Stomach (tissue), 9 donors: ENCODE results near the gene ATP5MC2. TPM values are rescaled to one million over a fixed set of nuclear protein-coding genes. Genes with fewer than 3 reads are reported as not detected.

ENCODE experiments used
- DNase-seq, 2 donors: peaks; one replicate each; pipeline versions ENCODE4 v3.0.0 to v3.0.0-alpha.2; 2013 to 2019
- H3K27ac ChIP-seq, 5 donors: fragments of 200-600 bp in 4 of 5; sonication (generic) in 4 of 5; one replicate each; pipeline ENCODE4 v1.5.1; 2013 to 2019; ENCODE audit warnings: mild to moderate bottlenecking in 1 of 5, moderate library complexity in 1 of 5
- H3K27me3 ChIP-seq, 3 donors: fragments of 200-600 bp; sonication (generic); one replicate each; pipeline ENCODE4 v1.5.1; 2017 to 2019; ENCODE audit warnings: mixed run types in 1 of 3
- H3K36me3 ChIP-seq, 4 donors: fragments of 200-600 bp; sonication (generic); 1 replicate in 3 of 4; 2 replicates in 1 of 4; pipeline ENCODE4 v1.5.1; 2016 to 2019
- H3K4me1 ChIP-seq, 4 donors: fragments of 200-600 bp; sonication (generic); one replicate each; pipeline ENCODE4 v1.5.1; 2016 to 2019
- H3K4me3 ChIP-seq, 4 donors: fragments of 200-600 bp; sonication (generic) in 3 of 4; one replicate each; pipeline ENCODE4 v1.5.1; 2016 to 2019; ENCODE audit warnings: mild to moderate bottlenecking in 1 of 4
- H3K9me3 ChIP-seq, 4 donors: fragments of 200-600 bp; sonication (generic); one replicate each; pipeline ENCODE4 v1.5.1; 2016 to 2019
- EP300 ChIP-seq: sonication (generic); formaldehyde crosslinking; IDR thresholded peaks from one replicate; pipeline ENCODE4 v1.6.1; 2017; ENCODE audit warnings: antibody characterized with exemption
- POLR2A ChIP-seq, 4 donors: fragments of 450-650 bp; IDR thresholded peaks; one replicate each; pipeline ENCODE4 v1.6.1; 2016; ENCODE audit warnings: antibody characterized with exemption in 4 of 4, control low read depth in 2 of 4, mild to moderate bottlenecking in 1 of 4, moderate library complexity in 1 of 4
- POLR2AphosphoS5 ChIP-seq, 3 donors: sonication (generic); formaldehyde crosslinking; IDR thresholded peaks; one replicate each; pipeline ENCODE4 v1.6.1; 2016; ENCODE audit warnings: antibody characterized with exemption in 3 of 3
- WGBS, 5 donors: extraction: QIAGEN DNeasy Blood & Tissue Kit in 3 of 5; methylation state at CpG; one replicate each; pipeline versions ENCODE4 v1.1.5 to v1.1.7; 2013 to 2018; 5-methylcytosine and 5-hydroxymethylcytosine counted together
- intact Hi-C: fragments of 100-400 bp; cut with DNase I; formaldehyde crosslinking; loops from one replicate; pipeline ENCODE4 v1.15.1; 2023; ENCODE audit warnings: low total_unique reads
- polyA plus RNA-seq, 3 donors: library from polyadenylated mRNA; stranded (reverse); fragments of 200-250 nt; gene quantifications; one replicate each; pipeline ENCODE4 v1.2.3, GENCODE V29; 2013
- total RNA-seq, 5 donors: library from RNA; depleted of rRNA; stranded (reverse); fragments of >200 nt; gene quantifications; one replicate each; pipeline versions ENCODE4 v1.1.0 to v1.2.3, GENCODE V29; 2014 to 2016
- TF ChIP-seq, protein P1 (sequence below), 7 experiments: fragments of 450-650 bp in 4 of 7; fragments of 200-600 bp in 3 of 7; sonication (generic) in 3 of 7; IDR thresholded peaks; one replicate each; pipeline ENCODE4 v1.5.1; 2016 to 2019; ENCODE audit warnings: antibody characterized with exemption in 7 of 7, control low read depth in 2 of 7, mild to moderate bottlenecking in 1 of 7
- donor health status: healthy with polysubstance abuse.
- donor health status: Bipolar disorder and iron deficiency.
- donor health status: healthy.

ATP5MC2 gene
- total and polyA plus RNA-seq, 8 donors = 75.0 to 864 (median 254) TPM

GRCh38 chr12:53618275-53618674 is 57.6 kb downstream of the ATP5MC2 start:
- intact Hi-C loops = loop anchor here (10.0 kb wide), 2 partner anchors 53 to 57 kb away; partner anchors contain the start of gene ATP5MC2
- Histone ChIP-seq H3K4me3 (peak overlapping the region; percentile 1 to 35 (median 16)), H3K4me1 (peaks cover 30 to 90% (median 55%) of the 10 kb centered on the region in 4 donors), H3K36me3 (peaks cover 0 to 19% (median 13%) of the 10 kb centered on the region in 4 donors), H3K9me3 (no peaks in the 10 kb centered on the region), H3K27ac (peak overlapping the region in 4 of 5 donors; percentile 3 to 71 (median 48)), H3K27me3 (no peaks in the 10 kb centered on the region)
- no peak for DNase-seq
- 29 to 41% (median 34%) methylated on average over 3 of the region's 3 CpGs for WGBS, 5 donors
- TF ChIP-seq EP300 = no peak
- no peak for TF ChIP-seq POLR2AphosphoS5 (IDR thresholded peaks at IDR 0.05)
- TF ChIP-seq POLR2A (IDR thresholded peaks at IDR 0.05) = no peak
- TF ChIP-seq, protein P1, sequence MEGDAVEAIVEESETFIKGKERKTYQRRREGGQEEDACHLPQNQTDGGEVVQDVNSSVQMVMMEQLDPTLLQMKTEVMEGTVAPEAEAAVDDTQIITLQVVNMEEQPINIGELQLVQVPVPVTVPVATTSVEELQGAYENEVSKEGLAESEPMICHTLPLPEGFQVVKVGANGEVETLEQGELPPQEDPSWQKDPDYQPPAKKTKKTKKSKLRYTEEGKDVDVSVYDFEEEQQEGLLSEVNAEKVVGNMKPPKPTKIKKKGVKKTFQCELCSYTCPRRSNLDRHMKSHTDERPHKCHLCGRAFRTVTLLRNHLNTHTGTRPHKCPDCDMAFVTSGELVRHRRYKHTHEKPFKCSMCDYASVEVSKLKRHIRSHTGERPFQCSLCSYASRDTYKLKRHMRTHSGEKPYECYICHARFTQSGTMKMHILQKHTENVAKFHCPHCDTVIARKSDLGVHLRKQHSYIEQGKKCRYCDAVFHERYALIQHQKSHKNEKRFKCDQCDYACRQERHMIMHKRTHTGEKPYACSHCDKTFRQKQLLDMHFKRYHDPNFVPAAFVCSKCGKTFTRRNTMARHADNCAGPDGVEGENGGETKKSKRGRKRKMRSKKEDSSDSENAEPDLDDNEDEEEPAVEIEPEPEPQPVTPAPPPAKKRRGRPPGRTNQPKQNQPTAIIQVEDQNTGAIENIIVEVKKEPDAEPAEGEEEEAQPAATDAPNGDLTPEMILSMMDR (IDR thresholded peaks at IDR 0.05) = no peak

GRCh38 chr12:53617700-53618099 is 58.2 kb downstream of the ATP5MC2 start:
- Histone ChIP-seq H3K9me3 (no peaks in the 10 kb centered on the region), H3K27ac (peak overlapping the region in 4 of 5 donors; percentile 3 to 71 (median 48)), H3K36me3 (peaks cover 0 to 21% (median 14%) of the 10 kb centered on the region in 4 donors), H3K4me3 (peak overlapping the region in 3 of 4 donors; percentile 2 to 35 (median 29)), H3K4me1 (peaks cover 25 to 84% (median 54%) of the 10 kb centered on the region in 4 donors), H3K27me3 (no peaks in the 10 kb centered on the region)
- DNase-seq = no peak
- intact Hi-C loops = loop anchor here (10.0 kb wide), 2 partner anchors 53 to 57 kb away; partner anchors contain the start of gene ATP5MC2
- TF ChIP-seq EP300 = no peak
- no peak for TF ChIP-seq POLR2A (IDR thresholded peaks at IDR 0.05)
- no peak for TF ChIP-seq POLR2AphosphoS5 (IDR thresholded peaks at IDR 0.05)
- TF ChIP-seq, protein P1 (IDR thresholded peaks at IDR 0.05) = no peak
- 22 to 43% (median 28%) methylated on average over 3 of the region's 3 CpGs for WGBS, 5 donors

DNA sequence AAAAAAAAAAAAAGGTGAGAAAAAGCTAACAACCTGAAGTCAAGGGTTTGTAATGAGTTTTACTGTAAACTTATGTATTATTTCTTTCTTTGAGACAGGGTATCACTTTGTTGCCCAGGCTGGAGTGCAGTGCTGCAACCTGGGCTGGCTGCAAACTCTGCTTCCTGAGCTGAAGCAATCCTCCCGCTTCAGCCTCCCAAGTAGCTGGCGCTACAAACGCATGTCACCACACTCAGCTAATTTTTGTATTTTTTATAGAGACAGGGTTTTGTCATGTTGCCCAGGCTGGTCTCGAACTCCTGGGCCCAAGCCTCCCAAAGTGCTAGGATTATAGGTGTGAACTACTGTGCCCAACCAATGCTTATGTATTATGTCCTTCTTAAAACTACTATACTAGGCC is 58.9 kb downstream of the ATP5MC2 start:
- no peaks in the 10 kb centered on the region for H3K27me3 ChIP-seq
- 71 to 94% (median 86%) methylated on average over 4 of the region's 4 CpGs for WGBS, 5 donors
- H3K9me3 ChIP-seq = no peaks in the 10 kb centered on the region
- H3K4me3 ChIP-seq = no peak overlapping the region
- H3K4me1 ChIP-seq = peaks cover 18 to 77% (median 52%) of the 10 kb centered on the region in 4 donors
- TF ChIP-seq, protein P1 (IDR thresholded peaks at IDR 0.05) = no peak
- TF ChIP-seq POLR2A (IDR thresholded peaks at IDR 0.05) (no peak), EP300 (no peak), POLR2AphosphoS5 (IDR thresholded peaks at IDR 0.05) (no peak)
- intact Hi-C loops = loop anchor here (10.0 kb wide), 2 partner anchors 52 to 58 kb away; partner anchors contain the start of gene ATP5MC2
- H3K36me3 ChIP-seq = peaks cover 0 to 28% (median 18%) of the 10 kb centered on the region in 4 donors
- DNase-seq = no peak
- peak overlapping the region in 4 of 5 donors; percentile 9 to 71 (median 48) for H3K27ac ChIP-seq

Other genes starting within 250 kb of the ATP5MC2 start
- gene PRR13, start 234.3 kb downstream of the ATP5MC2 start, total RNA-seq = 100 to 1,000 TPM in 3 of 5 donors, 10 to 100 TPM in 2; 44.3 to 194 (median 105) TPM
- gene PRR13, start 234.3 kb downstream of the ATP5MC2 start, polyA plus RNA-seq = 100 to 1,000 TPM; 194 to 437 (median 306) TPM
- gene PCBP2, start 224.0 kb downstream of the ATP5MC2 start, total RNA-seq = 100 to 1,000 TPM; 109 to 509 (median 431) TPM
- 100 to 1,000 TPM; 407 to 714 (median 486) TPM for gene PCBP2, start 224.0 kb downstream of the ATP5MC2 start, polyA plus RNA-seq
- gene MAP3K12, start 176.6 kb downstream of the ATP5MC2 start, total RNA-seq = 100 to 1,000 TPM in 1 of 5 donors, 10 to 100 TPM in 4; 13.2 to 279 (median 43.3) TPM
- 1 to 10 TPM; 5.4 to 9.8 (median 6.0) TPM for gene MAP3K12, start 176.6 kb downstream of the ATP5MC2 start, polyA plus RNA-seq
- 10 to 100 TPM in 4 of 5 donors, not detected in 1; 24.0 to 36.5 (median 32.0) TPM for gene TARBP2, start 174.8 kb downstream of the ATP5MC2 start, total RNA-seq
- gene TARBP2, start 174.8 kb downstream of the ATP5MC2 start, polyA plus RNA-seq = 10 to 100 TPM; 22.6 to 32.7 (median 27.4) TPM
- gene NPFF, start 168.6 kb downstream of the ATP5MC2 start, total RNA-seq = not detected
- not detected for gene NPFF, start 168.6 kb downstream of the ATP5MC2 start, polyA plus RNA-seq
- gene ATF7, start 49.7 kb downstream of the ATP5MC2 start, total RNA-seq = 10 to 100 TPM in 4 of 5 donors, 1 to 10 TPM in 1; 9.0 to 93.4 (median 16.5) TPM
- gene ATF7, start 49.7 kb downstream of the ATP5MC2 start, polyA plus RNA-seq = 10 to 100 TPM; 12.9 to 20.9 (median 14.3) TPM
- gene CALCOCO1, start 51.4 kb upstream of the ATP5MC2 start, total RNA-seq = 100 to 1,000 TPM; 135 to 441 (median 164) TPM
- 100 to 1,000 TPM in 1 of 3 donors, 10 to 100 TPM in 2; 60.3 to 102 (median 73.2) TPM for gene CALCOCO1, start 51.4 kb upstream of the ATP5MC2 start, polyA plus RNA-seq
- not detected for gene CISTR, start 75.9 kb upstream of the ATP5MC2 start, total RNA-seq
- not detected for gene CISTR, start 75.9 kb upstream of the ATP5MC2 start, polyA plus RNA-seq